NCI-H1436 treated with DMSO at 0.1 percent for 48 hours (cell line): ENCODE measurements around the gene SCYL2.
"Not testable (repeated sequence)": the region's sequence is repeated elsewhere in the genome, so short reads cannot be mapped to it uniquely, and the experiment has no call there.

Experiments used
- DNase-seq: peaks from one replicate; lab custom pipeline; 2025; lab: John Stamatoyannopoulos, UW

Gene SCYL2

GRCh38 chr12:100265732-100266584, 1.0 kb upstream of the SCYL2 start:
- DNase-seq, result no peak

- DNase-seq, result no peak
These were observed 467 bp upstream of the SCYL2 start for GRCh38 chr12:100266585-100266834.

GRCh38 chr12:100267603-100268281, 765 bp downstream of the SCYL2 start:
- DNase-seq, result no peak

GRCh38 chr12:100268835-100269564, 2.0 kb downstream of the SCYL2 start:
- no peak for DNase-seq

GRCh38 chr12:100273782-100274181, 6.8 kb downstream of the SCYL2 start:
- DNase-seq, result no peak

GRCh38 chr12:100274291-100274690, 7.3 kb downstream of the SCYL2 start:
- no peak for DNase-seq

- DNase-seq, result no peak
These were observed 12.2 kb downstream of the SCYL2 start for GRCh38 chr12:100279159-100279558.

GRCh38 chr12:100279607-100280244, 12.7 kb downstream of the SCYL2 start:
- DNase-seq, result no peak

GRCh38 chr12:100284556-100284955, 17.6 kb downstream of the SCYL2 start:
- not testable (repeated sequence) for DNase-seq

GRCh38 chr12:100289038-100289437, 22.1 kb downstream of the SCYL2 start:
- no peak for DNase-seq

- no peak for DNase-seq
These were observed 23.0 kb downstream of the SCYL2 start for GRCh38 chr12:100290016-100290415.

- DNase-seq, result no peak
These were observed 26.0 kb downstream of the SCYL2 start for GRCh38 chr12:100293017-100293416.

- not testable (repeated sequence) for DNase-seq
These were observed 27.4 kb downstream of the SCYL2 start for GRCh38 chr12:100294366-100294765.

- DNase-seq, result no peak
These were observed 29.0 kb downstream of the SCYL2 start for GRCh38 chr12:100295764-100296555.

- DNase-seq, result no peak
These were observed 35.1 kb downstream of the SCYL2 start for GRCh38 chr12:100302081-100302480.

GRCh38 chr12:100303831-100304230, 36.9 kb downstream of the SCYL2 start:
- no peak for DNase-seq

- DNase-seq, result not testable (repeated sequence)
These were observed 37.4 kb downstream of the SCYL2 start for GRCh38 chr12:100304334-100304733.

GRCh38 chr12:100308138-100308537, 41.2 kb downstream of the SCYL2 start:
- not testable (repeated sequence) for DNase-seq

- no peak for DNase-seq
These were observed 44.3 kb downstream of the SCYL2 start for GRCh38 chr12:100311317-100311716.

GRCh38 chr12:100317371-100317770, 50.4 kb downstream of the SCYL2 start:
- no peak for DNase-seq

GRCh38 chr12:100324498-100324897, 57.5 kb downstream of the SCYL2 start:
- DNase-seq, result no peak

- no peak for DNase-seq
These were observed 59.2 kb downstream of the SCYL2 start for GRCh38 chr12:100326208-100326607.
